Activated T-helper 1 cell treated with anti-CD3 and anti-CD28 coated beads, Interleukin-12 subunit alpha, Interleukin-12 subunit beta, Interleukin-2, Interleukin-4 antibody, amounts not matched to agents 30 ng/mL and 10 ng/mL and 1 ng/mL, durations not matched to agents 14 hours and 24 hours and 36 hours (primary cell): Measurements from ENCODE around the gene TREX2. TPM values are rescaled to one million over a fixed set of nuclear protein-coding genes. Genes with fewer than 3 reads are reported as not detected.

Experiments used
- DNase-seq: peaks from one replicate; pipeline ENCODE4 v3.0.0; 2021; ENCODE audit warnings: low spot score
- H3K27ac Mint-ChIP-seq: one replicate; pipeline ENCODE4 v1.8.0; 2021; ENCODE audit warnings: mild to moderate bottlenecking, mixed read lengths
- H3K27me3 Mint-ChIP-seq: one replicate; pipeline ENCODE4 v1.8.0; 2022; ENCODE audit warnings: mild to moderate bottlenecking, moderate library complexity, mixed read lengths; ENCODE audit not compliant: insufficient read depth
- H3K36me3 Mint-ChIP-seq: one replicate; pipeline ENCODE4 v1.8.0; 2021; ENCODE audit warnings: low read depth, mixed read lengths
- H3K4me1 Mint-ChIP-seq: one replicate; pipeline ENCODE4 v1.8.0; 2021; ENCODE audit warnings: low read depth, mixed read lengths
- H3K4me3 Mint-ChIP-seq: one replicate; pipeline ENCODE4 v1.8.0; 2021; ENCODE audit warnings: mild to moderate bottlenecking, moderate library complexity, mixed read lengths
- H3K9me3 Mint-ChIP-seq: one replicate; pipeline ENCODE4 v1.8.0; 2021; ENCODE audit warnings: mixed read lengths
- intact Hi-C: fragments of 100-400 bp; cut with micrococcal nuclease; formaldehyde crosslinking; loops from one replicate; pipeline ENCODE4 v1.15.1; 2024
- total RNA-seq: library from RNA; stranded (reverse); gene quantifications from 2 replicates; pipeline ENCODE4 v1.2.3, GENCODE V29; 2022

TREX2 gene
- total RNA-seq, 1 donor from 2014 or later: 1.3 TPM

DNA sequence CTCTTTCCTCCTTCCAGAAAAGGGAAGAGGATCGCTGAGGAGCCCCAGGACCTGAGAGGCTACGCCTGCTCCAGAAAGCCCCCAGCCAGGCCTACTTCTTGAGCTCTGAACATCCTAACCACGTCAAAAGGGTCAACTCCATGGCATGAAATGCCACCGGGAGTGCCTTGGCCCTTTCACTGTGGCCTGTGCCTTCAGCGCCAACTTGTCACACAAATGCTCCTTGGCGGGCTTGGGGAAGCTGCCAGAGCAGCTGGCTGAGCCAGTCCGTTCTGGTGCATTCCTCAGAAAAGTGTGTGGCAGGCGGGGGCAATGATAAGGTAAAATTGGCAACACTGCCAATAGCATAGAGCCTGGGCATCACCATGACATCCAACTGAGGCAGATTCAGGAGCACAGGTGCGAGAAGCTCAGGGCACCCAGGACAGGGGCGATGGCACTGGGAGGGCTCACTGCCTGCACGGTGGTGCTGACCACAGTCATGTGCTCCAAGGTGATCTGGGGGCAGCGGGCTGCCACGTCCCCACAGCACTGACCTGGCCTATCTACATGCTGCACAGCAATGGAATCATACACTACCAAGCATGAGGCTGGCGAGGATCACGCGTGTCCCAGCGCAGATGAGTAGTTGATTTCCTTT lies 12.1 kb upstream of the TREX2 start:
- DNase-seq: no peak
- Mint-ChIP-seq H3K27me3 (no peaks in the 10 kb centered on the region), H3K27ac (no peak overlapping the region), H3K4me1 (no peaks in the 10 kb centered on the region), H3K36me3 (peaks cover 17% of the 10 kb centered on the region), H3K4me3 (no peak overlapping the region), H3K9me3 (no peaks in the 10 kb centered on the region)
- intact Hi-C loops: no loop called here

DNA sequence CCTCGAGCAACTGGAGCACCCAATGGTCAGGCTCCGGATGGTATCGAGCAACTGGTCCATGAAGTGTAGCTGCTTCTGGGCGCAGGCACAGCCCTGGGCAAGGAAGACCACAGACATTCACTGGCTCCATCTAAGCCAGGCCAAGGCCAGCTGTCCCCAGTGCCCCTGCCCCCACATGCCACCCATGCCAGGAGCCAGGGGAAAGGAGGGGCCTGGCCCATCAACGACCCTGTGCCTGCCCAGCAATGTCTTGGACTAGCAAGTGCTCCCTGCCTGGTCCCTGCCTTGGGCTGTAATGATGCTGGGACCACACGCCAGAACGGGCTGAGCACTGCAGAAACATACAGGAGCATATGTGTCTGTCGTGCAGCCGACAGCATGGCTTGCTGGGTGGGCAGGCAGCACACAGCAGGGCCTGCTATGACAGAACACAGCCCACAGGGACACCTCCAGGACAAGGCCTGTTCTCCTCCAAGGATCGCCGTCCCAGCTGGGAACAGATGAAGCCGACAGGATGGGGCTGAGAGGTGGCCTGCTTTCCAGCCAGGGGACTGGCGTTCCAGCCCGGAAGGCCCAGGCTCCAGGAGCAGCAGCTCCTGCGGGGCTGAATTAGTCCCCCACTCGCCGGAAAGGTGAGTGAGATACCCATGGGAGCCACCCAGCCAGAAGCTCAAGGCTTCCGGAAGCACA lies 11.4 kb upstream of the TREX2 start:
- no peak overlapping the region for H3K27ac Mint-ChIP-seq
- H3K27me3 Mint-ChIP-seq: no peaks in the 10 kb centered on the region

DNA sequence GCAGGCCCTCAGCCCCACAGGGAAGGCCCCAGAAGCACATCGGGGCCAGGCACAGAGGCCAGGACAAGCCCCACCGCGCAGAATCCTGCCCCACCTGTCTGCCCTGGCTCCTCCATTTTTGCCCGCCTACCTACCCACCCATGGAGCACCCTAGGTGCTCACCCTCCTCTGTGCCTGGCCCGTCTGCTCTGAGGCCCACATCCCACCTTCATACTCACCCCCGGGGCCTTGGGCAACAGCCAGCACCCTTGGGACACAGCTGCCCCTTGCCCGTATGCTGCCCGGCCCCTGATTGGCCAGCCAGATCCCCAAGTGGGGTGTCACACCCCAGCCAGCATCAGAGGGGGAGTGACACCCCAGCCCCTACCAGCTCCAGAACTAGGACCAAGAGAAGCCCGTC lies 10.8 kb upstream of the TREX2 start:
- Mint-ChIP-seq H3K36me3 (peaks cover 15% of the 10 kb centered on the region), H3K9me3 (no peaks in the 10 kb centered on the region), H3K4me1 (no peaks in the 10 kb centered on the region), H3K27ac (no peak overlapping the region), H3K4me3 (no peak overlapping the region), H3K27me3 (no peaks in the 10 kb centered on the region)
- no peak for DNase-seq
- intact Hi-C loops: no loop called here

More for the DNA sequence above, 11.4 kb upstream of the TREX2 start:
- no peaks in the 10 kb centered on the region for H3K4me1 Mint-ChIP-seq
- no peaks in the 10 kb centered on the region for H3K9me3 Mint-ChIP-seq
- intact Hi-C loops: no loop called here
- H3K36me3 Mint-ChIP-seq: peaks cover 17% of the 10 kb centered on the region
- no peak for DNase-seq
- H3K4me3 Mint-ChIP-seq: no peak overlapping the region

DNA sequence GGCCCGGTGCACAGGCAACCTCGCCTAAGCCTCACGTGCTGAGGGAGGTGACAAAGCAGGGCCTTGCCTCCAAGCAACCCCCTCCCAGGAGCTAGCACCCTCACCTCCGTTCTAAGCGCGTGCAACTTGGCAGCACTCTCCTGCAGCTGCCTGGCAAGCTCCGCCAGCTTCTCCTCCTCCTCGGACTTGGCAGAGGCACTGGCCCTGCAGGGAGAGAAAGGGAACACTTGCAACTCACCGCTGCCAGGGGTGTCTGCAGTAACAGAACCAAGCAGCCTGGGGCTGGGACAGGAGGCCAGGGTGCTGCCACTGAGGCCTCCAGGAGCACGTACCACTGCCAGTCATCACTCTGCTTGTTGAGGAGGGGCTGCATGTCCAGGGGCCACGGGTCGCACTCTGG lies 10.3 kb upstream of the TREX2 start:
- Mint-ChIP-seq H3K4me1 (no peaks in the 10 kb centered on the region), H3K36me3 (peaks cover 12% of the 10 kb centered on the region), H3K9me3 (no peaks in the 10 kb centered on the region), H3K4me3 (no peak overlapping the region), H3K27me3 (no peaks in the 10 kb centered on the region), H3K27ac (no peak overlapping the region)
- intact Hi-C loops: no loop called here
- no peak for DNase-seq

DNA sequence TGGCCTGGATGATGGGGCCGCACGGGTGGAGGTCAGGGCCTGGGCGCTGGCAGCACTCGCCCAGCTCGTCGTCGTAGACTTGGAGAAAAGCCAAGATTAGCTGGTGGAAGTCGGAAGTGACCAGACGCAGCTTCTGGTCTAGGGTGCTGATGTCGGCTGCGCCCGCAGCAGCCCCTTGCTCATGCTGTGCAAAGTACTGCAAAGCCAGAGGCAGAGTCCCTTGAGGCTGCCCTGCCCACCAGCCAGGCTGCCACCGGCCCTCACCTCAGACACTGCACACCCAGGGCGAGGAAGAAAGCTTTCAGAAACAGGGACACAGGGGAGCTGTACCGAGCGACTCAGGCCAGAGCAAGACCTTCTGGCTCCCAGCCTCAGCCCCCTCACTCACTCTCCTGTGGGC lies 9.7 kb upstream of the TREX2 start:
- H3K4me3 Mint-ChIP-seq: no peak overlapping the region
- no peaks in the 10 kb centered on the region for H3K9me3 Mint-ChIP-seq
- intact Hi-C loops: no loop called here
- H3K36me3 Mint-ChIP-seq: peaks cover 11% of the 10 kb centered on the region
- no peak for DNase-seq
- H3K4me1 Mint-ChIP-seq: no peaks in the 10 kb centered on the region
- H3K27me3 Mint-ChIP-seq: no peaks in the 10 kb centered on the region
- no peak overlapping the region for H3K27ac Mint-ChIP-seq

DNA sequence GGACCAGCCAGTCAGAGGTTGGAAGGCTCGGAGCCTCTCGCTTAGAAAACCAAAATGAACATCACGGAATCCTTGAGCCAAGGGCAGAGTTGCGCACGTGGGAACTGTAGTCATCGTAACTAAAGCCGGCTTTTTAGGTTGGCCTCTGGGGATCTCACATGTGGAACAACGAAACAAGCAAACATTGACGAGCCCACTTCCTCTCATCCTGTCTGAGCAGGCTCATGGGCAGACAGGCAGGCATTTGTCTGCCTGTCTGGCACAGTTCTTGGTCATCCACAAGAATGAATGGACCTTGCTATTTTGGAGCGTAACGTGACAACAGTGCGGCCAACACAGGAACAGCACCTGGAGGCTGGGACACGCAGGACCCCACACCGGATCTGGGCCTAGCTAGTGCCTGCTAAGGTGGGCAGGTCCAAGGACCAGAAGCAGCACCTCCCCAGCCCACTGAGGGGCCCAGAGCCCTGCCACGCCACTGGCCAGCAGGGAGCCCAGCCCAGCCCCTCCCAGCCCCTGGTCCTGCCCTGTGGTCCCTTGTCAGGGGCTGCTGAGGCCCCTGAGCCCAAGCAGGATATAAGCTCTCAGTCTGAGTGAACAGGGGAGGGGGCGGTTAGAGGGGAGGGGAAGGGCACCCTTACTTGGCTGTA lies 9.2 kb upstream of the TREX2 start:
- Mint-ChIP-seq H3K4me1 (no peaks in the 10 kb centered on the region), H3K27me3 (no peaks in the 10 kb centered on the region), H3K9me3 (no peaks in the 10 kb centered on the region), H3K4me3 (no peak overlapping the region), H3K36me3 (peaks cover 9% of the 10 kb centered on the region), H3K27ac (no peak overlapping the region)
- intact Hi-C loops: no loop called here
- no peak for DNase-seq

DNA sequence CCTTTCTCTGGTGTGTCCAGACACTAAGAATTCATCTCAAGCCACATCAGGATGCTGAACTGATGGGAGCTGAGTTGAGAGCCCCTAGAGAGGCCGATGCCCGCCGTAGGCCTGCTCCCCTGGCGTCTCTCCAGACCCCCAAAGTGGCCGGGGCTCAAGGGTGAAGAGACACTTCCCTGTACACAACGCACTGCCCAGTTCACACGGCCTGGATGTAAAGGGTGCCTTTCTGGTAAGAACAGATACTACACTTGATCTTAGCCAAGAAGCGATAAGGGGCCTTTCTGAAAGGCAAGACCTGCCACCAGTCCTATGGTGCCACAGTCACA lies 5.1 kb upstream of the TREX2 start:
- Mint-ChIP-seq H3K36me3 (peaks cover 2% of the 10 kb centered on the region), H3K27ac (no peak overlapping the region), H3K9me3 (no peaks in the 10 kb centered on the region), H3K27me3 (no peaks in the 10 kb centered on the region), H3K4me3 (no peak overlapping the region), H3K4me1 (no peaks in the 10 kb centered on the region)
- intact Hi-C loops: no loop called here
- DNase-seq: no peak

DNA sequence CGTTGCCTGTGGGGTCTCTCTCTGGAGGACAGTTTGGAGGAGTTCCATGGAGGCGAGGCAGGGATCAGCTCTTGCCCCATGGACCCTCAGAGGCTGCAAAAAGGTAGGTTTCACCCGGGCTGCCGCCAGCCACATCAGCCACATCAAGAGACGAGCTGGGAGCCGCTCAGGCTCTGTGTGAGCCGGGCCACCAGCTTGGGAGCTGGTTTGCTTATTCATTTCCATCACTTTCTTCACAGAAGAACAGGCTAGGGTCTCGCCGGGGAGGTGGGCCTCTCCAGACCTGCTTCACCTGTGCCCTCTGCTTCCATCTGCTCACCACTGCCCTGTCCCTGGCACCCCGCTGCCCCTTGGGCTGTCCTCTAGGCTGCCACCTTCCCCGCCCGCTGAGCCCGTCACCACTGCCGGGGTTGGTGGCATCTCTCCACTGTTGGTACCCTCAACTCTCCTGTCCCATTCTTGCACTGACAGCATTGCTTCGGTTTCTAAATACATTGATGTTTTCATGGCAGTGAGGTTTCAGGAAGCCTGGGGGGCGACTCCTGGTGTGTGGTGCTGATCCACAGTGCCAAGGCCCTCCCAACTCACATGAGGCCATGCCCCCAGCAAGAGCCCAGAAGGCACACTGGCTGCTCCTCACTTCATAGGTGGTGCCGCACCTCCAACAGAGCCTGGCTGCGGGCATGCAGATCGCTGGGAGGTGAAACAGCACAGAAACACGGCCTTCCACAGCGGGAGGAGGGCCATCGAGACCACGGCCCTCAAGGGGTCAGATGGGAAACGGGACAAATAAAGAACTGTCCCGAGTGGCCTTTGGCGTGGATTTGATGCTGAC lies 4.5 kb upstream of the TREX2 start:
- no peak overlapping the region for H3K27ac Mint-ChIP-seq
- no peaks in the 10 kb centered on the region for H3K4me1 Mint-ChIP-seq
- no peak overlapping the region for H3K4me3 Mint-ChIP-seq
- intact Hi-C loops: no loop called here
- DNase-seq: no peak
- peaks cover 2% of the 10 kb centered on the region for H3K36me3 Mint-ChIP-seq
- H3K27me3 Mint-ChIP-seq: no peaks in the 10 kb centered on the region
- no peaks in the 10 kb centered on the region for H3K9me3 Mint-ChIP-seq

DNA sequence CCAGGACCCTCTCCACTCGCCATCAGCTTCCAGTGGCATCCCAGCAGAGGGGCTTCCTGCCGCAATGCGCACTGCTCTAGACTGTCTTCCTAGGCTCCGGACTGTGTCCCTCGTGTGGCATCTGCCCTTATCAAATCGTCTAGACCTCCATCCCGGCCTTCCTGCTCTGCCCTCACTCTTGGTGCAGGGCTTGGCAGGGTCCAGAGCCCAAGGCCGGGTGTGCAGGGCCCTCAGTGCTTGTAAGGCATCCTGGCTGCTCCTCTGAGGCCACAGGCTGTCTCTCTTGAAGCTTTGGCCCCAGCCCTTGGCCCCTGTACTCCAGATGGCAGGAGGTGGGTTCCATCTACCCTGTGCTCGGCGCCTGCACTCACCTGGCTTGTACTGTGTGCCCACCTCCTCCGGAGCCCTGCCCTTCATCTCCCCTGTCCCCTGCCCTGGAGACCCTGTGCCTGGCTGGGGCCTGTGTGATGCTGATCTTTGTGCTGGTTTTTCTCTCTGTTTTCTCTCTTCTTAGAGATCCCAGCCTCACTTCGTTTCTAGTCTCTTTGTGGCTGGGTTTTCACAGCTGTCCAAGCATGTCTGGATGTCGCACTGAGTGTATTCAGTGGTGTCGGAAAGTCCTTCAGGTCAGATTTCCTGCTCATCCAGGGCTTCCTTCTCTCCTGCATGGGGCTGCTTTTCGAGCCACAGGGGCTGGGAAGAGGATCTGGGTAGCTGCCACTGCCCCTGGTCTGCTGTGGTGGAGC lies 3.7 kb upstream of the TREX2 start:
- Mint-ChIP-seq H3K4me3 (no peak overlapping the region), H3K4me1 (no peaks in the 10 kb centered on the region), H3K36me3 (peaks cover 2% of the 10 kb centered on the region), H3K9me3 (no peaks in the 10 kb centered on the region), H3K27me3 (no peaks in the 10 kb centered on the region), H3K27ac (no peak overlapping the region)
- DNase-seq: no peak
- intact Hi-C loops: no loop called here

DNA sequence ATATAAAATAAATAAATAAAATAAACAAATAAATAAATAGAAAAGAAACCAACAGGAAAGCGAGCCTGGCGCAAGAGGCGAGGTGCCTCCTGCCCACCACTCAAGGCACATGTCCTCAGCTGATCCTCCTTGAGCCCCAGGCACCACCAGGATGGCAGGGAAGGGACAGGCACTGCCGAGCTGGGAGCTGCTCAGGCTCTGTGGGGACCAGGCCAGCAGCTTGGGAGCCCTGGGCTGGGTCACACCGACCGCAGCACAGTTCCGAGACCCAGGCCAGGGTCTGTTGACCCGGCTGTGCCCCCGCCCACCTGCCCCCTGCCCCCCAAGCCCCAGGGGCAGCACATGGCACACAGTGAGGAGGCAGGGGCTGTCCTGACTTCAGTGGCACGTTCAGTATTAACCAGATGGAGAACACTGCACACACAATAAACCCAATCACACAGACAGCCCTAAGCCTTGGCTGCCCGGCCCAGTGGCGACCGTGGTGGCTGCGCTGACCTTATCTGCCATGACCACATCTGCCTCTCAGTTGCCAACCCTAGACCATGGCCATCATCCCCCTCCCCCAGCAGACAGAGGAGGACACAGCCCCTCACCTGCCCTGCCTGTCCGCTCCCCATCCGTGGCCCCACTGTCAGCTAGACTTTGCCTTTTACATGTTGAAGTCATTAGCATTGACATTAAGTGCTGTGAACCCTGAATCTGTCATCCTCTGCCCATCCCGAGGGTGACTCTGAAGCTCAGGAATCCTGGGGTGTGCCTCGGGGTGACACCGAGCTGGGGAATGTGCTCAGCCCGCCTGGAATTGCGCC lies 2.9 kb upstream of the TREX2 start:
- Mint-ChIP-seq H3K4me3 (no peak overlapping the region), H3K36me3 (peaks cover 2% of the 10 kb centered on the region), H3K4me1 (no peaks in the 10 kb centered on the region), H3K27ac (no peak overlapping the region), H3K27me3 (no peaks in the 10 kb centered on the region), H3K9me3 (no peaks in the 10 kb centered on the region)
- DNase-seq: no peak
- intact Hi-C loops: no loop called here

DNA sequence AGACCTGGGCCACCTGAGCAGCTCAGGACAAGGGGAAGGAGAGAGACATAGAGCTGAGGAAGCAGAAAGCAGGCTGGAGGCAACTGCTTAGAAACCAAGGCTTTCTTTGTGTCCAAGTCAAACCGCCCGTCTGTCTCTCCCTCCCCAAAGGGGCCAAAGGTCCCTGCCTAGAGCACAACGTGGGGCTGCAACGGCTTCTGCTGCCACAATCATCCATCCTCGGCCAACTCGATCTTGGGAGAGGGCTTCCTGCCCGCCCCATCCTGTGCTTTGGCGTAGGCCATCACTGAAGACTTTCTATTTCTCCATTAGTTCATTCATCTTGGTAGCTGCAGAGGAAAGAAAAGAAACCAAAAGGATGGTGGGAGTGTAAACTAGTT lies 1.7 kb upstream of the TREX2 start:
- H3K27me3 Mint-ChIP-seq: no peaks in the 10 kb centered on the region
- H3K4me3 Mint-ChIP-seq: no peak overlapping the region
- no peaks in the 10 kb centered on the region for H3K4me1 Mint-ChIP-seq
- H3K36me3 Mint-ChIP-seq: peaks cover 2% of the 10 kb centered on the region
- intact Hi-C loops: no loop called here
- no peak overlapping the region for H3K27ac Mint-ChIP-seq
- H3K9me3 Mint-ChIP-seq: no peaks in the 10 kb centered on the region
- no peak for DNase-seq

DNA sequence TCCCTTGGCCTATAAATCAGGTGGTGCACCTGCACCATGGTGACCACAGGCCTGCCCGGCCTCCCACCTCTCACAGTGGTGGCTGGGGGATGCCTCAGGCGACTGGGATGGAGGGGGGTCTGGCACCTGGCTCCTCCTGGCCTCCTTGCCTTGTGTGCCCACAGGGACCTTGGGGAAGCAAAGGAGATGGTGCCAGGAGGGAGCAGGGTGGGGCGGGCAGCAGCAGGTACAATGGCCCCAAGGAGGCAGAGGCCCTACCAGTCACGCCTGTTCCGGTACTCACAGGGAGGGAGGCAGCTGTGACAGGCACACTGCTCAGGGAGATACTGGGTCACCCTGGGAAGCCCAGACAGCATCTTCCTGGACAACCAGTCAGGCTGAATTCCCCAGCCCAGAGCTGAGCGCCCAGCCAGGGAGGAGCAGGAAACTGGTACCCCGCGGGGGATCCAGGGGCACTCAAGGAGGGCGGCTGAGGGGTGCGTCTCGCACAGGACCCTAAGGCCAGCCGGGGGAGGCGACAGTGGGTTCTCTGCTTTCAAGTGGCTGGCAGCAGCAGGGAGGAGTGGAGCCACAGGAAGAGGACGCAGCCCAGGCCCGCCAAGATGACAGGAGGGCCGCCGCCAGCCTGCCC lies 1.2 kb upstream of the TREX2 start:
- Mint-ChIP-seq H3K4me3 (no peak overlapping the region), H3K36me3 (peaks cover 2% of the 10 kb centered on the region), H3K4me1 (no peaks in the 10 kb centered on the region), H3K27me3 (no peaks in the 10 kb centered on the region), H3K9me3 (no peaks in the 10 kb centered on the region), H3K27ac (no peak overlapping the region)
- DNase-seq: no peak
- intact Hi-C loops: no loop called here
